ENCODE measurements around the gene CDCA4. TPM values are rescaled to one million over a fixed set of nuclear protein-coding genes. Genes with fewer than 3 reads are reported as not detected.
"Not testable (repeated sequence)": the region's sequence is repeated elsewhere in the genome, so short reads cannot be mapped to it uniquely, and the experiment has no call there.

The CDCA4 gene
- total RNA-seq, 1 donor from 2014 or later, result 26.3 TPM

DNA sequence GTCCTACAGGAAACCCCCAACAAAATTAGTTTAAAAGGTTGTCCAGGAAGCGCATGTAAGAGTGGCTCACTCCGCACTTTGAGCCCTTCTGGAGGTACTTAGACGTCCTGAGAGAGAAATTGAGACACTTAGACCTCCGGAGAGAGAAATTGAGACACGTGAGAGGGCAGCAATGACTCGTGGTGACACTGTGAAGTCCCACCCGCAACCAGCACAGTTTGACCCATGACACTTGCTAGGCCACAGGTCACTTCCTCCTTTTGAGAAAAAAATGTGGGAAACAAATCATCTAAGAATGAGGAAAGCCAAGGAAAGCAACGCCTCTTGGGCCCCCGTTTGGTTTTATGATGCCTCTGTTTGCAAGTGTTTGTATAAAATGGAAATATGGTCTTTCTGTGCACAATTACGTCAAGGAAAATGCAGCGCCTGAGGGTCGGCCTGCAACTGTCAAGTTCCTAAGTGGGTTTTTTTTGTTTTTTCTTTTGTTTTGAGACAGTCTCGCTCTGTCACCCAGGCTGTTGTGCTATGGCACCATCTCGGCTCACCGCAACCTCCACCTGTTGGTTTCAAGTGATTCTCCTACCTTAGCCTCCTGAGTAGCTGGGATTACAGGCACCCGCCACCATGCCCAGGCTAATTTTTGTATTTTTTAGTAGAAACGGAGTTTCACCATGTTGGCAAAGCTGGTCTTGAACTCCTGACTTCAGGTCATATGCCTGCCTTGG lies 13.6 kb upstream of the CDCA4 start:
- no peak for DNase-seq (ENCODE audit: low read depth in 2 of 2)

DNA sequence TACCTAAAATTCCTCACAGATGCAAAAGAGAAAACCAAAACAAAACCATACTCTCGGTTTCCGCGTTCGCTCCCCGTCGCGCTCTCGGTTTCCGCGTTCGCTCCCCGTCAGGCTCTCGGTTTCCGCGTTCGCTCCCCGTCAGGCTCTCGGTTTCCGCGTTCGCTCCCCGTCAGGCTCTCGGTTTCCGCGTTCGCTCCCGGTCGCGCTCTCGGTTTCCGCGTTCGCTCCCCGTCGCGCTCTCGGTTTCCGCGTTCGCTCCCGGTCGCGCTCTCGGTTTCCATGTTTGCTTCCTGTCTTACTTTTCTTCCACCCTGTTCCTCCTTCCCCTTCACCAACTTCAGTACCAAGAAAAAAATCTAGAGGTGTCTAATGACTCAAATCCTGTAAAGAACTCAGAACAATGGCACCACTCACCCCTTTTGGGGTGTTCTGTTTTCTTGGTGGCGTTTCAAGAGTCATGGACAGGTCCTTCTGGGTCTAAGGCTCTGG lies 12.6 kb upstream of the CDCA4 start:
- DNase-seq (ENCODE audit: low read depth in 2 of 2), result not testable (repeated sequence)

DNA sequence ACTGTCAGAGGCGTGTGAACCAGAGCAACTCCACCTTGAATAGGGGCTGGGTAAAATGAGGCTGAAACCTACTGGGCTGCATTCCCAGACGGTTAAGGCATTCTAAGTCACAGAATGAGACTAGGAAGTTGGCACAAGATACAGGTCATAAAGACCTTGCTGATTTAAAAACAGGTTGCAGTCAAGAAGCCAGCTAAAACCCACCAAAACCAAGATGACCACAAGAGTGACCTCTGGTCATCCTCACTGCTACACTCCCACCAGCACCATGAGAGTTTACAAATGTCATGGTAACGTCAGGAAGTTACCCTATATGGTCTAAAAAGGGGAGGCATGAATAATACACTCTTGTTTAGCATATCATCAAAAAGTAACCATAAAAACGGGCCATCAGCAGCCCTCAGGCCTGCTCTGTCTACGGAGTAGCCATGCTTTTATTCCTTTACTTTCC lies 11.6 kb upstream of the CDCA4 start:
- not testable (repeated sequence) for DNase-seq (ENCODE audit: low read depth in 2 of 2)

DNA sequence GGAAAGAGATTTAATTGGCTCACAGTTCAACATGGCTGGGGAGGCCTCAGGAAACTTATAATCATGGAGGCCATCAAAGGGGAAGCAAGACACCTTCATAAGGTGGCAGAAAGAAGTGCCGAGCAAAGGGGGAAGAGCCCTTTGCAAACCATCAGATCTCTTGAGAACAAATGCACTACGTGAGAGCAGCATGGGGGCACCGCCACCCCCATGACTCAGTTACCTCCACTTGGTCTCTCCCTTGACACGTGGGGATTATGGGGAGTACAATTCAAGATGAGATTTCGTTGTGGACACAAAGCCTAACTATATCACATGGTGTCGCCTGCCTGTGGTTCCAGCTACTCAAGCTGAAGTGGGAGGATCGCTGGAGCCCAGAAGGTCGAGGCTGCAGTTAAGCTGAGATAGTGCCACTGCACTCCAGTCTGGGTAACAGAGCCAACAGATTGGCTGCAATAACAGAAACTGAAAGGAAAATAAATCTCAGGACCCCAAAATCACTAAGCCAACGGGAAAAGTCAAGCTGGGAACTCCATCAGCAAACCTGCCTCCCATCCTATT lies 10.0 kb upstream of the CDCA4 start:
- DNase-seq (ENCODE audit: low read depth in 2 of 2), result no peak

DNA sequence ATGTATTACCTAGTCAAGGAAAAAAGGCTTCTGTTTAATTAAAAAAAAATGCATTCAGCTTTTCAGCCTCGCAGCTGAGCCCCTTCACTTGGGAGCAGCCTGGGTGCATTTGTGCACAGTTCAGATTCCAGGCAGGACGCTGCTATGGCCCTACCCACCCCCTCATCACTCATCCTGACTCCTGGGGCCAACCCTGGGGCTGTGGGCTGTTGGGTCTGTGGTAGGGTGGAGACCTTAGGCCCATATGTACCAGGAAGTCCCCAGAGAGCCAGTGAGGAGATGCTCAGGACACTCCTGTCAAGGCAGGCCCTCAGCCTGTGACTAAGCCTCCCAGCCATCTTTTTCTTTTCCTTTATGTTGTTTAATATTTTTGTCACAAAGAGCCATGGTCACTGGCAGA lies 9.3 kb upstream of the CDCA4 start:
- DNase-seq (ENCODE audit: low read depth in 2 of 2), result no peak

DNA sequence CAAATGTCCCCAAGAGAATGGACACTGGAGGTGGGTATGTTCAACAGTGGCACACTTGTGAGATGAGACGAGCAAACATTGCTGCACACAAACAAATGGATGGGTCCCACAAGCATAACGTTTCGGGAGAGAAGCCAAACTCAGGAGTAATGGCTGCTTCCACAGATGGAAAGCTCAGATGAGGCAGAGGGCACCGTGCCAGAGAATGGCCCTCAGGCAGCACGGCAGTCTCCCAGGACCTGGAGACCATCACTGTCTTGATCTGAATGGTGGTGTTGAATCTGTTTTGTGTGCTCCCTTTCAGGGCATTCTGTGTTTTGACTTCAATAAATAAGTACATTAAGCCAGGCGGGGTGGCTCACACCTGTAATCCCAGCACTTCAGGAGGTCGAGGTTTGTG lies 8.5 kb upstream of the CDCA4 start:
- no peak for DNase-seq (ENCODE audit: low read depth in 2 of 2)

DNA sequence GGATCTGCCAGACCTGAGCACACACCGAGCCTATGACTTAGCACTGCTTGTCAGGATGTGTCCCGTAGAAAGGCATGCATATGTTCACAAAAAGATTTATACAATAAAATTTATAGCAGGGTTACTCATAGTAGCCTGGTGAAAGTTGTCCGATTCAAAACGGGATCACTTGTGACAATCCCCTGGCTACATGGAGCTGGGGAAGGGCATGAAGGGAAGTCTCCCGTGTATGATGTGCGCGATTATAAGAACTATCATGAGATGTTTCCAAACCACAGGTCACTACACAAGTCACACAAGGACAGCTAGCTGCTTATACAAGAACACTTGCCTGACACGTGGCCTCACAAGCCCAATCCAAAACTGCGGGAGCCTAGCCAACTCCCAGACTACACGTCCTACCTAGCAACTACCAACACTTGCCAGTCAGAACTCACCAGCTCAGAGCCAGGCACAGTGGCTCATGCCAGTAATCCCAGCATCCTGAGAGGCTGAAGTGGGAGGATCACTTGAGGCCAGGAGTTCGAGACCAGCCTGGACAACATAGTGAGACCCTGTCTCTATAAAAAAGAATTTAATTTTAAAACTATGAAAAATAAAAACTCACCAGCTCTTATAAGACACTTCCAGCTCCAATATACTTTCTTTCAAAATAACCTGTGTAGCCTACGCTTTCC lies 7.5 kb upstream of the CDCA4 start:
- no peak for DNase-seq (ENCODE audit: low read depth in 2 of 2)

DNA sequence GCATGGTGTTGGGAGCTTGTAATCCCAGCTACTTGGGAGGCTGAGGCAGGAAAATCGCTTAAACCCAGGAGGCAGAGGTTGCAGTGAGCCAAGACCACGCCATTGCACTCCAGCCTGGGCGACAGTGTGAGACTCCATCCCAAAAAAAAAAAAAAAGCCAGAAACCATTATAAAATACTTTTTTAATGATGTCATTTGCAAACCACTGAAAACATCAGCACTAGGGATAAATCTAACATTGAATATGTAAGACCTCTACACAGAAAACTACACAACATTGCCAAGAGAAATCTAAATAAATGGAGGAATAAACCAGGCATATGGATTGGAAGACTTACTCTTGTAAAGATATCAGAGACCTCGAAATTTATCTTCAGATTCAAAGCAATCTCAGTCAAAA lies 6.8 kb upstream of the CDCA4 start:
- not testable (repeated sequence) for DNase-seq (ENCODE audit: low read depth in 2 of 2)

DNA sequence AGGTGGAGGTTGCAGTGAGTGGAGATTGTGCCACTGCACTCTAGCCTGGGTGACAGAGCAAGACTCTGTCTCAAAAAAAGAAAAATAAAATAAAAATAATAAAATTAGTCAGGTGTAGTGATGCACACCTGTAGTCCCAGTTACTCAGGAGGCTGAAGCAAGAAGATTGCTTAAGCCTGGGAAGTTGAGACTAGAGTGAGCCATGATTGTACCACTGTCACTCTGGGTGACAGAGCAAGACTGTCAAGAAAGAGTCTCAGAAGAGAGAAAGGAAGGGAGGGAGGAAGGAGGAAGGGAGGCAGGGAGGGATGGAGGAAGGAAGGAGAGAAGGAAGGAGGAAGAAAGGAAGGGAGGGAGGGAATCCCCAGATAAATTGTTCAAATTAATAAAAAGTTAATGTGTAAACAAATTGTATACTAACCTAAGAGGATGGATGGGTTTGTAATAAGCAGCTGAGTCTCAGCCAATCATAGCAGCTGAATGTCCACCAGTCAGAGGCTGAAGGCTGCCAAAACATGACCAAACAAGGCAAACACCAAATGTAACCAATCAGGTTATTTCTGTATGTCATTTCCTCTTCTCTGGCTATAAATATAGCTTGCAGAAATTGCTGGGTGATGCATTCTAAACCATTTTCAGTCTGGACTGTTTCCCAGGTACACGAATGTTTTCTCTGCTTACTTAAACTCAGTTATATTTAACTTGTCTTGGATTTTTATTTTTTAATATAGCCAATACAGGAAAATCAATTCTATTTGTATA lies 6.1 kb upstream of the CDCA4 start:
- DNase-seq (ENCODE audit: low read depth in 2 of 2), result peak in 1 of 2 donors; percentile 16

DNA sequence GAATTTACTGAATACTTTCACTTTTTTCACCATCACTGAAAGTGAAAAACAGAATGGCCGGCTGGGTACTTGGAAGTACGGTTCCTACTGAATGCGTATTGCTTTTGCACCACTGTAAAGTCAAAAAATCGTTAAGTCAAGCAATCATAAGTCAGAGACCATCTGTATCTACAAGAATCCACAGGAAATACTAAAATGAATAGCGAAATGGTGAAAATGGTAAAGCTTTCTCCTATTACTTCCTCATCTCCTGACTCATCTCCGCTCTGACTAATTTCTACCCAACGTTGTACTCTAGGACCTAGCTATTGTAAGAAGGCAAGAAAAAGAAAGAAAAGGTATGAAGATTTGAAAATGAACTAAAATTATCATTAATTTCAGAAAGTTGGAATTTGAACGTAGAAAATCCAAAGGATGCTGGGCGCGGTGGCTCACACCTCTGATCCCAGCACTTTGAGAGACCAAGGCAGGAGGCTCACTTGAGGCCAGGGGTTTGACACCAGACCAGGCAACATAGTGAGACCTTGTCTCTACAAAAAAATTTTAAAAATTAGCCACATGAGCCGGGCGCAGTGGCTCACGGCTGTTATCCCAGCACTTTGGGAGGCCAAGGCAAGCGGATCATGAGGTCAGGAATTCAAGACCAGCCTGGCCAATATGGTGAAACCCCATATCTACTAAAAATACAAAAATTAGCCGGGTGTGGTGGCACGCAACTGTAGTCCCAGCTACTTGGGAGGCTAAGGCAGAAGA lies 5.3 kb upstream of the CDCA4 start:
- peak; percentile 65 to 94 for DNase-seq (ENCODE audit: low read depth in 2 of 2)

DNA sequence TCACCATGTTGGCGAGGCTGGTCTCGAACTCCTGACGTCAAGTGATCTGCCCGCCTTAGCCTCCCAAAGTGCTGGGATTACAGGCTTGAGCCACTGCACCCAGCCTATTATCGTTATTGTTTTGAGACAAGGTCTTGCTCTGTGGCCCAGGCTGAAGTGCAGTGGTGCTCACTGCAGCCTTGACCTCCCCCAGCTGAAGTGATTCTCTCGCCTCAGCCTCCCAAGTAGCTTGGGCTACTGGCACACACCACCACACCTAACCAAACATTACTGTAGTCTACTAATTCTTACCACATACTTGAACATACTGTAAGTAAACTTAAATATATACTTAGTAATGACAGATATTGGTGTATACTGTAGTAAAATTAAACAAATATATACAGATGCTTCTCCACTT lies 4.5 kb upstream of the CDCA4 start:
- DNase-seq (ENCODE audit: low read depth in 2 of 2), result no peak

DNA sequence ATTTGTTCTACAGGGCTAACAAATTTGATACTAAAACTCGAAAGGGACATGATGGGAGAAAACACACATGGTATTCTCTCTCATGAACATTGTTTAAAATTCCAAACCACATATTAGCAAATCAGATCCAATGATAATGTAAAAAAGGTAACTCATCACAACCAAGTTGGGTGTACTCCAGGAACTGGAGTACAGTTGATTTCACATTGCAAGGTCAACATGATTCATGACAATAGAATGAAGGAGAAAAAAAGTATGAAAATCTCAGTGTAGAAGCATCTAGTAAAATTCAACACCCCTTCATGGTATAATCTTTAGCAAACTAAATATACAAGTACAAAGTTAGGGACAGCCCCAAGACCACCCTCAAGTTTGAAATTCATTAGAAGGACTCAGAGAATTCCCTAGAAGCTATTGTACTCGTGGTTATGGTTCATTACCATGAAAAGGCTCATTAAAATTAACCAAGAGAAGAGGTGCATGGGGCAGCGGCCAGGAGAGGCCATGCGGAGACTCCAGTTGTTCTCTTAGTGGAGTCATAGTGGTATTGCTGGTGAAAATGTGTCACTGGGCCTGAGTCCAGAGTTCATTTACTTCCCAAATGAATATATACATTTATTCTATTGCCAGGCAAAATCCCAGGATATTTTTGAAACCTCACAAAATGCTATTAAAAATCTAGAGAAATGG lies 3.1 kb upstream of the CDCA4 start:
- no peak for DNase-seq (ENCODE audit: low read depth in 2 of 2)

DNA sequence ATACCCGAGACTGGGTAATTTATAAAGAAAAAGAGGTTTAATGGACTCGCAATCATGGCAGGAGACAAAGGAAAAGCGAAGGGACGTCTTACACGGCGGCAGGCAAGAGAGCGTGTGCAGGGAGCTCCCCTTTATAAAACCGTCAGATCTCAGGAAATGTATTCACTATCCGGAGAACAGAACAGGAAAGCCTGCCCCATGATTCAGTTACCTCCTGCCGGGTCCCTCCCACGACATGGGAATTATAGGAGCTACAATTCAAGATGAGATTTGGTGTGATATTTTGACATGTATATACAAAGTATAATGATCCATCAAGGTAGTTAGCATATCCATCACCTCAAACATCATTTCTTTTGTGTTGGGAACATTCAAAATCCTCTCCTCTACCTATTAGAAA lies 2.3 kb upstream of the CDCA4 start:
- DNase-seq (ENCODE audit: low read depth in 2 of 2), result peak in 1 of 2 donors; percentile 62

DNA sequence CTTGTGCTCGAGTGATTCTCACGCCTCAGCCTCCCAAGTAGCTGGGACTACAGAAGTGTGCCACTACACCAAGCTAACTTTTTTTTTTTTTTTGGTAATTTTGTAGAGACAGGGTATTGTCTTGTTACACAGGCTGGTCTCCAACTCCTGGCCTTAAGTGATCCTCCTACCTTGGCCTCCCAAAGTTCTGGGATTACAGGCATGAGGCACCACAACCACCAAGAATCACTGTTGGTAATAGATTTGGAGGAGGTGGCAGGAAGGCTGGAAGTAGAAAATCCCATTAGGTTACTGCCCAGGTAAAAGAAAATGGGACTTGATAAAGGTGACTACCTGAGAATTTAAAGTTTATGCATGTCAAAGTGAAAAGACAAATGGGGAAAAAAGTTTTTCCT lies 1.4 kb upstream of the CDCA4 start:
- no peak for DNase-seq (ENCODE audit: low read depth in 2 of 2)

DNA sequence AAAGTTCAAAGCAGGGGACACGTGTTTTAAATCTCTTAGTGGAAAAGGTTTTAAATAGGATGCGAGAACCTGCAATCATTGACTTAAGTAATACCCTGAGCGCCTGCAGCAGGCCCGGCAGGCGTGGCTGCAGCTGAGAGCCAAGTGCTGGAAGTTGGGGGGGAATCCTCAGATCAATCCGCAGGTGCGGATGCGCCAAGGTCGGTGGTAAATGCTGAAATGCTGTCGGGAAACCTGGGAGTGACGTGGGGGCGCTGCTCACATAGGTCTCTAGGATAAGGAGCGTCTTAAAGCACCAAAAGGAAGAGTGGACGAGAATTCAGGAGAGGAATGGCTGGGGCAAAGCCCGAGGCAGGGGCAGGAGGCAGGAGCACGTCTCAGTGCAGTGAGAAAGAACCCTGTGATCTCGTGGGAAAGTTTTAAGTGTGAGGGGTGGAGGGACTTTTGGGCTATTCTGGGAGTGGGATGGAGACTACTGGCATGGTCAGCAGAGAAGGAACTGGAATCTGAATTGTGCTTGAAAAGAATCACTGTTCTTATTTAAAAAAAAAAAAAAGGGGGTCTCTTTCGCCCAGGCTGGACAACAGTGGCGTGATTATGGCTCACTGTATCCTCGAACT lies 883 bp upstream of the CDCA4 start:
- peak; percentile 22 to 52 for DNase-seq (ENCODE audit: low read depth in 2 of 2)

DNA sequence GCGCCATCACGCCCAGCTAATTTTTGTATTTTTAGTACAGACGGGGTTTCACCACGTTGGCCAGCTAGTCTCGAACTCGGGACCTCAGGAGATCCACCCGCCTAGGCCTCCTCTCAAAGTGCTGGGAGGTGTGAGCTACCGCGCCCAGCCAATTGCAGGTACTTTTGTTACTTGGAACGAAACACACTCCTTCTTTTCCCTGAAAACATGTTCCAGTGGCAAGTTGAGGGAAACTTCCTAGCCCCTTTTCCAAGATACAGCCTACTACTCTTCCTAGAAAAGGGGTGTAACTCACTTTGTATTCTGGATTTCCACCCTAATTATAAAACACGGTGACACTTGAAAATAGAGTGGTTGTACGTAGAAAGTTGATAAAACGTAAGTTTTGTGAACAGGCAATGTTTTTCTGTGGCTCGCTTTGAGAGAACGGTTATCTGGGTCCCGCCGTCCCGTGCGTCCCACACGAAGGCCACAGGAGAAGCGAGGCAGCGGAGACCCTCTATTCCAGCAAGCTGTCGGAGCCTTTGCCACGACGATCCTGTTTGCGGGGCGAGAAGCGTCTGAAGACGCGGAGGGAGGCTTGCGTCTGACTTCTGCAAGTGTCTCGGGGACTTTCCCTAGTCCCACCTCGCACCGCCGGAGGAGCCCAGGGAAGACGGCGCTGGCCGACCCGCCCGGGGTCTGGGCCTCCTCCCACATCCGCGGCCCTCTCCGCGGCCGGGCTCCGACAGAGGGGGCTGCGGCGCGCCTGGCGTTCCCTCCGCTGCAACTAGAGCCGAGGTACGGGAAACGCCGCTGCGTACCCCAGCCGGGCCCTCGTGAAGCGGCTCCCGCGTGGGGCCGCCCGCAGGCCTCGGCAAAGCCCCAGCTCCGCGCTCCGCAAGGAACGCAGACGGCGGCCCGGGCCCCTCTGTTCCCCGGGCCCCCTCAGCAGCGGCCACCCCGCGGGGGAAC lies 745 bp downstream of the CDCA4 start:
- peak in 1 of 2 donors; percentile 68 for DNase-seq (ENCODE audit: low read depth in 2 of 2)

DNA sequence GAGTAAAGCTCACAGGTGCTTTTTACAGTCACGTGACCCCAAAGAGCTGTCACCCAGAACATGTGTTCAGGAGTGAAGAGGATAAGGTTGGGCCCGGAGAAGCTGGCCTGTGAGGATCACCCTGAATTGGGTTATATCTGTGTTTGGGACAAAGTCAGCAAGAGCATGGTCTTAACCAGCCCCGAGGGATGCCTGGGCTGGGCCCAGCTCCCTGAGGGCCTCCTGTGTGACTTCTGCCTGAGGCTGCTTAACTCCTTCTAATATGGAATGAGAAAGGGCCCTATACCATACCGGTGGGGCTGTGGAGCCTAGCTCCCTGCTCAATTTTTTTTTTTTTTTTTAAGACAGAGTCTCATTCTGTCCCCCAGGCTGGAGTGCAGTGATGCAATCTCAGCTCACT lies 2.5 kb downstream of the CDCA4 start:
- DNase-seq (ENCODE audit: low read depth in 2 of 2), result no peak

DNA sequence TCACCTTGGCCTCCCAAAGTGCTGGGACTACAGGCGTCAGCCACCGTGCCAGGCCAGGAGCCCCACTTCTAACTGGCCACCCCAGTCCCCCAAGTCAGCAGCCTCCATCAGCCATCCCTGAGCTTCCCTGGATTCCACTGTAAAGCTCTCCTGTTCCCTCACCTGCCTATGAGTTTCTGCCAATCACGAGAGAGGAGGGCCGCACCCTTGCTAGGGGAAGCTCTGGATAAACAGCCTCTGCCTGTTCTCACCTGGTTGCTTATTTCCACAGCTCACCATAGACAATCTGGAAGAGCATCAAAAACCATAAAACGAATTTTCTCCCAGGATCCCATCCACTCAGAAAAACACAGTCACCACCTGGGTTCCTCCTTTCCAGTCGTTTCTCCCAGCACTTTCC lies 5.0 kb downstream of the CDCA4 start:
- no peak for DNase-seq (ENCODE audit: low read depth in 2 of 2)

DNA sequence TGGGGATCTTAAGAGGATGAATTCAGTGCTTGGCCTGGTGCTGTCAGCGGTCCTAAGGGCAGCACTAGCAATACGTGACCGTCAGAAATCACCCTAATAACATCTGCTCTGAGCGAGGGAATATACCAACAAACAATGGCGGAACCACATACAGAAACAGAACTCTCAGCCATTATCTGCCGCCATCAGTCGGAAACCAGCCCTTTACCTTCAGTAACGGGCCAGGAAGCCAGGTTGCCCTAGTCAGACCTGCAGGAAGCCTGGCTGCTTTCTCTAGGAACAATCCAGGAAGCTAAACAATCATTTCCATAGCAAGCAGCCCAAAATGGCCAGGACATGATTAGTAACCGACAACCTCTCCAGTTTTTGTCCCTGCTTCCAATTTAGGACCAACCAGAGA lies 5.6 kb downstream of the CDCA4 start:
- peak; percentile 22 to 86 for DNase-seq (ENCODE audit: low read depth in 2 of 2)

All from dermis microvascular lymphatic vessel endothelial cell (primary cell).